Naive B cell (primary cell): ENCODE results near the gene RPLP1. TPM values are rescaled to one million over a fixed set of nuclear protein-coding genes. Genes with fewer than 3 reads are reported as not detected.

Source experiments
- ATAC-seq, 2 donors: fragments of 150-1000 bp; cut with Tn5 transposase; 2 replicates each; pipeline ENCODE4 v1.10.0; 2021; ENCODE audit warnings: low read depth in 2 of 2, mild to moderate bottlenecking in 2 of 2, moderate library complexity in 2 of 2
- DNase-seq: peaks from one replicate; pipeline ENCODE4 v3.0.0; 2022
- H3K27ac Mint-ChIP-seq, 6 donors: one replicate each; pipeline ENCODE4 v1.8.0; 2020 to 2022; ENCODE audit warnings: mild to moderate bottlenecking in 6 of 6, mixed read lengths in 6 of 6, moderate library complexity in 5 of 6, inconsistent platforms in 2 of 6
- H3K27me3 Mint-ChIP-seq, 3 donors: one replicate each; pipeline ENCODE4 v1.8.0; 2021 to 2022; ENCODE audit warnings: mixed read lengths in 3 of 3, mild to moderate bottlenecking in 1 of 3
- H3K36me3 Mint-ChIP-seq, 2 donors: one replicate each; pipeline ENCODE4 v1.8.0; 2020 to 2022; ENCODE audit warnings: mixed read lengths in 2 of 2, inconsistent platforms in 1 of 2, mild to moderate bottlenecking in 1 of 2
- H3K4me1 Mint-ChIP-seq, 3 donors: one replicate each; pipeline ENCODE4 v1.8.0; 2020 to 2022; ENCODE audit warnings: mixed read lengths in 3 of 3, inconsistent platforms in 1 of 3, mild to moderate bottlenecking in 1 of 3, moderate library complexity in 1 of 3
- H3K4me3 Mint-ChIP-seq, 8 donors: one replicate each; pipeline ENCODE4 v1.8.0; 2020 to 2022; ENCODE audit warnings: mild to moderate bottlenecking in 8 of 8, mixed read lengths in 8 of 8, moderate library complexity in 8 of 8, inconsistent platforms in 2 of 8
- H3K9me3 Mint-ChIP-seq, 7 donors: one replicate each; pipeline ENCODE4 v1.8.0; 2020 to 2022; ENCODE audit warnings: mixed read lengths in 7 of 7, mild to moderate bottlenecking in 5 of 7, inconsistent platforms in 2 of 7, moderate library complexity in 1 of 7
- polyA plus RNA-seq, 6 donors: library from polyadenylated mRNA; unstranded; fragments of 300-500 nt; fragmentation: Illumina TruSeq; gene quantifications; one replicate each; pipeline ENCODE4 v1.2.3, GENCODE V29; 2021; ENCODE audit warnings: low read depth in 6 of 6

RPLP1 gene
- 1,000 to 10,000 TPM; 1,064 to 2,586 (median 2,135) TPM for polyA plus RNA-seq

DNA sequence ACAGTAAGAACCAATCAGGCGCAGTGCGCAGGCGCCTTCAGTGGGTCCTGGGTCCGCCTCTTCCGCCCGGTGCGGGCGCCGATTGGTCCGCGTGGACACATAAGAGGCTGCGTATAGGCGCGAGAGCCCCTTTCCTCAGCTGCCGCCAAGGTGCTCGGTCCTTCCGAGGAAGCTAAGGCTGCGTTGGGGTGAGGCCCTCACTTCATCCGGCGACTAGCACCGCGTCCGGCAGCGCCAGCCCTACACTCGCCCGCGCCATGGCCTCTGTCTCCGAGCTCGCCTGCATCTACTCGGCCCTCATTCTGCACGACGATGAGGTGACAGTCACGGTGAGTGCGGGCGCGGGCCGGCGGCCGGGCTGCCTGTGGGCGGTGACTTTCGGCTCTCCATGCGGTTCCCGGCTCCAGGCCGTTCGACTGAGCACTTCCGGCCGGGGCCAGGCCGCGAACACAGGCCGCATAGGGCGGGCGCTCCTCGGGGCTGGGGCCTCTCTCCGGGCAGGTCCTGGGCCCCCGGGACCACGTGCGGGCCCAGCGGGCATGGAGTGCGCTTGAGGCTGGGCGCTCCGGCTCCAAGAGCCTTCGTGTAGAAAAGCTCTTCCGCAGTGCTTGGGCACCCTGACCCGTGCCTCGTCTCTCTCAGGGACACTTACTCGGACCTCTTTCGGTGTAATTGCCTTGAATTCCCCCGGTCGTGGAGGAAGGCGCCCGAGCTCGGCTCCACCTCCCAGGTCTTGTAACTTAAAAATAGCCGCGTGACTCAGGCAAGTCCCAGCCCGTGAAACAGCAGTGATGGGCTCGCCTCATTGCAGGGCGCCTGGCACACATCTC is at the start of gene RPLP1:
TSS of gene RPLP1 (plus strand) at position 127 of the 830 bp plus-strand sequence. CDS start at position 258, 131 bp downstream.
- H3K27me3 Mint-ChIP-seq: no peaks in the 10 kb centered on the region
- H3K27ac Mint-ChIP-seq: peak within 1 kb of the TSS; percentile 93 to 99 (median 96)
- peaks cover 25 to 44% (median 37%) of the 10 kb centered on the region in 3 donors for H3K4me1 Mint-ChIP-seq
- DNase-seq (peak; percentile 95), ATAC-seq (peak; percentile 86 to 88)
- peaks cover 15 to 19% of the 10 kb centered on the region in 2 donors for H3K36me3 Mint-ChIP-seq
- no peaks in the 10 kb centered on the region for H3K9me3 Mint-ChIP-seq
- peak within 1 kb of the TSS; percentile 96 to 99 (median 97) for H3K4me3 Mint-ChIP-seq

DNA sequence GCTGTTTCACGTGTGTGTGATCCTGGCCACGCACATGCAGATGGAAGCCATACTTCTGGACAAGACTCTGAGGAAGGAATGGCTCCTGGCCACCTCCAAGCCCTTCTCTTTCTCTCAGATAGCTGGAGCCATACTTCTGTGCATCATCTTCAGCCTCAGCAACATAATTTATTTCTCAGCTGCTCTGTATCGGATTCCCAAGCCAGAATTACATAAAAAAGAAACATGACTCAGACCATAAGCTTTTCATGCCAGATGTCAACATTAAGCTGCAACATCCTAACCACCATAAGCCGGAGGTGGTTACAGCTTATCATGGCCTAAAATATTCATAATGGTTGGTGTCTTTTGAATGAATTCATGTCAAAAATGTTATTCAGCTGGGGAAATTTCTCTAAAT is 49.0 kb upstream of the RPLP1 start:
- peaks cover 0 to 8% (median 5%) of the 10 kb centered on the region in 3 donors for H3K27me3 Mint-ChIP-seq
- no peaks in the 10 kb centered on the region for H3K9me3 Mint-ChIP-seq
- no peak for ATAC-seq
- no peak overlapping the region for H3K27ac Mint-ChIP-seq
- DNase-seq: no peak
- H3K4me3 Mint-ChIP-seq: no peak overlapping the region
- no peaks in the 10 kb centered on the region for H3K36me3 Mint-ChIP-seq
- no peaks in the 10 kb centered on the region for H3K4me1 Mint-ChIP-seq

DNA sequence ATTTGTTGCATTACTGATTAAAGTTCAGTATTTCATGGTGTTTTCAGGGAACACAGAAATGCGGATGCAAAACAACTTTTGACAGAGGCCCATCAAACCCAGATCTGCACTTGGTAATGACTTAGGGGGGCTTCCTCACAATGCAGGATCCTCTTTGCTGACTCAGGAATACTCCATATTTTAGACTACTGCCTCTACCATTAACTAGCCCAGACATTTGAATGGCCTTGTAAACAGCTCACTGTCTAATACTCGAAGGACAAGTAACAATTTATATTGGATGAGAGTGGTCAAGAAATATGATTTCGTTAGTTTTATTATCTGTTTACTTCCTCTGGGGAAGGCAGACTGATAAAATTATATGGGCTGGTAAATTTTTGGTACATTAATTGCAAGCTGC is 47.5 kb upstream of the RPLP1 start:
- Mint-ChIP-seq H3K36me3 (no peaks in the 10 kb centered on the region), H3K27me3 (peaks cover 7 to 9% (median 8%) of the 10 kb centered on the region in 3 donors), H3K4me3 (no peak overlapping the region), H3K27ac (no peak overlapping the region), H3K9me3 (no peaks in the 10 kb centered on the region), H3K4me1 (no peaks in the 10 kb centered on the region)
- DNase-seq (no peak), ATAC-seq (no peak)

DNA sequence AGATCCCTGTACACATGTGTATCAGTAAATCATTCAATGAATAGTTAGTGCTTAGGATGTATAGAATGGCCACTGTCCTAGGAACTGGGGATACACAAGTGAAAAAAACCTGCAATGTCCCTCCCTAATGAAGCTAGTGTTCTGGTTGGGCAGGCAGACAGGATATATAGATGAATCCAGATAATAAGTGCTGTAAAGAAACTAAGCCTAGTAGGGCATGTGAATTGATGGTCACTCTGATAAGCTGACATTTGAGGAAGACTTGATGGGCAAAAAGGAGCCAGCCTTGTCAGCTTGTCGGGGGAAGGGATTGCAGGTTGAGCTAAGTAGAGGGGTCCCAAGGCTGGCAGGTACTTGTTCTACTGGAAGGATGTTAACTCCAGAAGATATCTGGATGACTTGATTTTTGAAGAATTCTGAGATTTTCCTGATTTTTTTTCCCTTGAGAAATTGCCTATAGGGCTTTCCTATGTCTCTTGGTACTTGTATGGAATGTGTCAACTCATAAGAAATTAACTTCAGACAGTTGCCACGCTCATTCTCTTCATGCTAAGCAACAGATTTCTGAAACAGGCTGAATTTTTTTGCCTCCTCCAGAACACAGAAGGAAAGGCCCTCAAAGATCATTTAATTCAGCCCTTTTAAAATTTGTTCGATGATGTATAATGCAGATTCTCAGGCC is 44.8 kb upstream of the RPLP1 start:
- H3K9me3 Mint-ChIP-seq: no peaks in the 10 kb centered on the region
- DNase-seq: no peak
- ATAC-seq: no peak
- no peaks in the 10 kb centered on the region for H3K36me3 Mint-ChIP-seq
- peaks cover 7 to 9% (median 8%) of the 10 kb centered on the region in 3 donors for H3K27me3 Mint-ChIP-seq
- no peak overlapping the region for H3K4me3 Mint-ChIP-seq
- no peaks in the 10 kb centered on the region for H3K4me1 Mint-ChIP-seq
- H3K27ac Mint-ChIP-seq: no peak overlapping the region

DNA sequence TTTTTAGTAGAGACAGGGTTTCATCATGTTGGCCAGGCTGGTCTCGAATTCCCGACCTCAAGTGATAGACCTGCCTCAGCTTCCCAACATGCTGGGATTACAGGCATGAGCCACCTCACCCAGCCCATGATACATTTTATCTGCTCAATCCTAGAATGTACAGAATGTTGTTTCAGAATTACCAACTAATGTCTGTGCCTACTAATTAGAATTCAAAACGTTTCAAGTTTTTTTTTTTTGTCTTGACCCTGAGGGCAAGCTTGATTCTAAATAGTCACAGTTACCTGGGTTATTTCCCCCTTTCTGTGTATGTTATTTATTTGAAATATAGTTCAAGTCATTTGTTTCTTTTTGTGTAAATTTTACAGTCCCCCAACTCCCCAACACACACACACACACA is 43.8 kb upstream of the RPLP1 start:
- Mint-ChIP-seq H3K4me1 (peaks cover under 1 to 2% (median 1%) of the 10 kb centered on the region in 3 donors), H3K27ac (no peak overlapping the region), H3K36me3 (no peaks in the 10 kb centered on the region), H3K27me3 (peaks cover 8 to 14% (median 8%) of the 10 kb centered on the region in 3 donors), H3K4me3 (no peak overlapping the region), H3K9me3 (no peaks in the 10 kb centered on the region)
- ATAC-seq (no peak), DNase-seq (no peak)

DNA sequence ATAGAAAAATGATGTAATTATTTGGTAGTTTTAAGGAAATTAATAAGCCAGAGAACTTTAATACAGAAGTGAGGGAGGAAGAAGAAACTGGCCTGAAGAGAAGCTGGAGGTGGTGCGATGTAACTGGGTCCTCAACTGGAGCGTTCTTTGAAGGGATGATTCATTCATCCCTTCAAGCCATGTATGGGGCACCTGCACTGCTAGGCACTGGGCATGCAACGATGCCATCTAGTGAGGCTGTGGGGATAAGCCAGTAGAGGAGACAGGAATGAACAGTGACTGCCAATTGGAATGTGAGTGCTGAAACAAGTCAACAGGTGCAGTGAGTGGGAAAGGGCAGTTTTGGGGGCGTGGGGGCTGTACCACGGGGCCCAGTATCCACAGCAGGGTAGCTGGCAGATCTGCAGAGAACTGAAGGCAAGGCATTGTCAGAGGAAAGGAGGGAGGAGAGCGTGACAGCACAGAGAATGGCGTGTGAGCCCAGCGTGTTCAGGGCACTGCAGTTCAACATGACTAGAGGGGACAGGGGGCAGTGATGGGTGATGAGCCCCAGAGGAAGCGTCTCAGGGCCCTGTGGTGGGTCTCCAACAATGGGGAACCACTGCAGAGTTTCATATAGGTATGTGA is 42.3 kb upstream of the RPLP1 start:
- Mint-ChIP-seq H3K4me1 (peaks cover 4 to 9% (median 6%) of the 10 kb centered on the region in 3 donors), H3K9me3 (no peaks in the 10 kb centered on the region), H3K27me3 (peaks cover 8 to 24% (median 12%) of the 10 kb centered on the region in 3 donors), H3K4me3 (no peak overlapping the region), H3K36me3 (no peaks in the 10 kb centered on the region), H3K27ac (no peak overlapping the region)
- ATAC-seq: no peak
- no peak for DNase-seq

DNA sequence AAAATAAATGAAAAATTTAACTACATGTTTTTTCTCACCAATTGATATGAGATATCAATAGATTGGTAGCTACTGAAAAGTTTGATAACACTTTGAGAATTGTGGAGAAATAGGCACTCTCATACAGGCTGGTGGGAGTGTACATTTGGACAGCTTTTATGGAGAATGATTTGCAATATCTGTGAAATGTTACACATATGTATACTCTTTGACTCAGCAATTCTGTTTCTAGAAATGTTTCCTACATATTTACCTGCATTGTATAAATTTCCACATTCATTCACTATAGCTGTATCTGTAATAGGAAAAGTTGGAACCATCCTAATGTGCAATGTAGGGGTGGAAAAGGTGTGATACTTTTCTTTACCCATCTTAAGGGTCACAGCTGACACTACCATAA is 40.3 kb upstream of the RPLP1 start:
- ATAC-seq: no peak
- Mint-ChIP-seq H3K27ac (no peak overlapping the region), H3K4me3 (peak overlapping the region in 1 of 8 donors; percentile 93), H3K27me3 (peaks cover 8 to 25% (median 12%) of the 10 kb centered on the region in 3 donors), H3K9me3 (no peaks in the 10 kb centered on the region), H3K36me3 (no peaks in the 10 kb centered on the region), H3K4me1 (peaks cover 4 to 9% (median 6%) of the 10 kb centered on the region in 3 donors)
- DNase-seq: no peak

DNA sequence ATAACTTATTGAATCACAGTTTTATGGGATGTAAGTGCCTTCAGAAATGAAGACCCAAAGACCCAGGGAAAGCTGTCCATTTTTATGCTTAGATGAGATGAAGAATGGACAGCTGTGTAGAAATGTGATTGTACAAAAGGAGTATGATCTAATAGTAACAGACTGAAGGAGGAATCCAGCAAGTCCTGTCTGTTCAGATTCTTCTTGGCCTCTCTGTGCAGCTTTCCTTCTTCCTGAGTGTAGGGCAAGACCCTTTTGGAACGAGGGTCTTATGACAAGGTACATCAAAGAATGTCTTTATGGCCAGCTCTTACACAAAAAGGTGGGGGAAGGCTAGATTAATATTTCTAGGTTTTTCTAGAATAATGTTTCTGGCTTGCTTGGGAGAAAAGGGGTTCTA is 39.9 kb upstream of the RPLP1 start:
- H3K4me1 Mint-ChIP-seq: peaks cover 4 to 9% (median 6%) of the 10 kb centered on the region in 3 donors
- no peaks in the 10 kb centered on the region for H3K36me3 Mint-ChIP-seq
- H3K4me3 Mint-ChIP-seq: peak overlapping the region in 1 of 8 donors; percentile 93
- H3K27me3 Mint-ChIP-seq: peaks cover 5 to 23% (median 12%) of the 10 kb centered on the region in 3 donors
- DNase-seq (no peak), ATAC-seq (no peak)
- H3K27ac Mint-ChIP-seq: peak overlapping the region in 1 of 6 donors; percentile 35
- no peaks in the 10 kb centered on the region for H3K9me3 Mint-ChIP-seq

DNA sequence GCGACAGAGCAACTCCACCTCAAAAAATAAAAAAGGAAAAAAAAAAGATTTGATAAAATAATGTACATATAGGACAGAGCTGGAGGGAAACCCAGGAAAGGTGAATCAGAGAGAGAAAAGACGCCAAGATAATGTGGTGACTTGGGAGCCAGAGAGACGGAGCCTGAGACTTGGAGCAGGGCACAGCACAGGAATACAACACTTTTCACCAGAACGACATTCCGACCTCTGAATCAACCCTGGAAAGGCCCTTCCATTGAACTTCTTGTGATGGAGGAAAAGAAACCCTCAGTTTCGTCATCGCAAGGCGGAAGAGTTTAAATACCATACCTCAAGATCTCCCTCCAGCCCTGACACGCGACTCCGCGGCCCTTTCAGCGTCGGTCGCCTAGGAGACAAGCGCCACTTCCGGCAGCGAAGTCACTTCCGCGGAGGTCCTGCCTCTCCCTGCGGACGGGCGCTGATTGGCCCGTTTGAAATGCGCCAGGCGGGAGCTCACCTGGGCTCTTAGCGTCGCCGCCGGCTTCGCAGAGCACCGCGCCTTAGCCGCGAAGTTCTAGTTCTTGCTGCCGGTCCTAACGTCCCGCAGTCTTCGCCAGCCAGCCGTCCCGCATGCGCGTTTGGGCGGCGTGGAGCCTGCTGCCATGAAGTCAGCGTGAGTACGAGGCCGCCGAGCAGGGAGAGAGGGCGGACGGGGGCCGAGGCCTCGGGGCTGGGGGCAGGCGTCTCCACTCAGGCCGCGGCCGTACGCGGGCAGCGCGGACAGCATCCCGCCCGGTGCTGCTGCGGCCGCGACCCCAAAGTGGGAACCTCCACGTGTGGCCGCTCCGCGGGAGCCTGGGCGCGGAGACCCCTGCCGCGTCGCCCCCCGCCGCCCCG is 38.6 kb upstream of the RPLP1 start, which contains the start of gene KIF23:
TSS of gene KIF23 (plus strand) at position 528 of the 879 bp plus-strand sequence. CDS start at position 645, 117 bp downstream.
- Mint-ChIP-seq H3K27ac (peak within 1 kb of the TSS; percentile 48 to 92 (median 62)), H3K9me3 (no peaks in the 10 kb centered on the region), H3K4me3 (peak within 1 kb of the TSS; percentile 80 to 93 (median 90)), H3K4me1 (peaks cover 4 to 9% (median 6%) of the 10 kb centered on the region in 3 donors), H3K27me3 (peaks cover 0 to 20% (median 17%) of the 10 kb centered on the region in 3 donors), H3K36me3 (no peaks in the 10 kb centered on the region)
- ATAC-seq (peak; percentile 98 to 99), DNase-seq (peak; percentile 87)

DNA sequence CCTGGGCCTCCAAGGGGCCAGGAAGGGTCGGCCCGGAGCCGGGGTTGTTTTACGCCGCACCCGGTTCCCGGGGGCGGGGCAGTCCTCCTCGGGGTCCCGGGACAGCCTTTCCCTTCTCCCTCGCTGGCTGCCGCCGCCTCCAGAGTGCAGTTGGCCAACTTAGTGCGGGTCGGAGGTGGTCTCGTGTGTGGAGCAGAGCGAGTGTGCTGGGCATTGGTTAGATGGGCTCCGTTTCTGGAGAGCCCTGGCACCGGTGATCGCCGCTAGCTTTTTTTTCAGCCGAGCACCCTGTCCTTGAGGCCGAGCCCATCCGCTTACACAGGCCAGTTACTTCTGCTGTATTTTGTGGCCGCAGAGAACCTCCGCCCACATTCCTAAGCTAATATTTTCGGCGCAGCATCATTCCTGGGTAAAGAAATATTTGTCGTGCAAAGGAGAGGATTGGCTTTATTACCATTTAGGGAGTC is 37.9 kb upstream of the RPLP1 start:
- Mint-ChIP-seq H3K36me3 (no peaks in the 10 kb centered on the region), H3K4me1 (peaks cover 4 to 9% (median 6%) of the 10 kb centered on the region in 3 donors), H3K9me3 (no peaks in the 10 kb centered on the region), H3K4me3 (peak overlapping the region; percentile 60 to 89 (median 82)), H3K27ac (no peak overlapping the region), H3K27me3 (peaks cover 0 to 17% (median 11%) of the 10 kb centered on the region in 3 donors)
- ATAC-seq (peak in 1 of 2 donors; percentile 4), DNase-seq (peak; percentile 2)

DNA sequence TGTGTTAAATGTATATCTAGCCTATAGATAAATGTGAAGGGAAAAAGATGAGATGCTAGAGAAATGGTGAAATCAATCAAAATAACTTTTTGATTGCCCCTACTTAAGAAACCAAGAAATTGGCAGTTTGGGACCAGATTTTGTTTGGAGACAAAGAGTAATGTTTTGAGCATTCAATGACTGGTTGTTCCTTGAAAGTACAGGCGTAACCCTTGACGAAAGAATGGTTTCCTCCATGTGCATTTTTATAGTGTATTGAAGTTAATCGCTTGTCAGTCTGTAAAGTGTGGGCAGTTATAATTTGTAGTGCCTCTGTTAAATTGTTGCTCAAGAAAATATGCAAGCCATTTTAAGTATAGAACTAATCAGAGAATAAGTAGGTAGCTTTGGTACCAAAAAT is 37.2 kb upstream of the RPLP1 start:
- H3K27ac Mint-ChIP-seq: no peak overlapping the region

DNA sequence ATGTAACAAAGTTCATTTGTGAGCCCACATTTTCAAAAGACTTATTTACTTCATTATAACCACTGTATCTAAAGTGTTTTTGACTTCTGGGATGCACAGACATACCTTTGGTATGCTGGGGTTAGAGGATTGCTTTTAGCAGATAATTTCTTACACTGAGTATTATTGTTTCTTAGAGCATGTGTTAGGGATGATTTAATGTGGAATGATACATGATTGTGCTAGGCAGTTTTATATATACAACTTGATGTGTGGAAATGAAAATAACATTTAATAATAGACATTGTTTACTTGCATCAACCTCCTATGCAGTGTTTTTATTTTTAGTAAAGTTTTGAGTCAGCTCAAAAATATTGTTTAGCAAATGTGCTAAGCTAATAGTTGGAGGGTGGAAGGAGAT is 35.0 kb upstream of the RPLP1 start:
- Mint-ChIP-seq H3K4me1 (peaks cover 4 to 9% (median 6%) of the 10 kb centered on the region in 3 donors), H3K4me3 (no peak overlapping the region), H3K36me3 (no peaks in the 10 kb centered on the region), H3K27ac (no peak overlapping the region), H3K9me3 (no peaks in the 10 kb centered on the region), H3K27me3 (peaks cover 0 to 16% (median 10%) of the 10 kb centered on the region in 3 donors)
- ATAC-seq (no peak), DNase-seq (no peak)

More for the DNA sequence above, 37.2 kb upstream of the RPLP1 start:
- Mint-ChIP-seq H3K27me3 (peaks cover 0 to 16% (median 10%) of the 10 kb centered on the region in 3 donors), H3K4me1 (peaks cover 4 to 9% (median 6%) of the 10 kb centered on the region in 3 donors), H3K4me3 (peak overlapping the region in 3 of 8 donors; percentile 18 to 80 (median 60)), H3K36me3 (no peaks in the 10 kb centered on the region), H3K9me3 (no peaks in the 10 kb centered on the region)
- no peak for ATAC-seq
- no peak for DNase-seq
